ENCODE data around the gene ZNF264. TPM values are rescaled to one million over a fixed set of nuclear protein-coding genes. Genes with fewer than 3 reads are reported as not detected.
A peak's percentile ranks its signal among the peaks of the same experiment; 100 is the strongest.

ZNF264 gene
- polyA plus RNA-seq, 6 donors from 2014 or later: 6.9 to 25.2 (median 22.2) TPM

DNA sequence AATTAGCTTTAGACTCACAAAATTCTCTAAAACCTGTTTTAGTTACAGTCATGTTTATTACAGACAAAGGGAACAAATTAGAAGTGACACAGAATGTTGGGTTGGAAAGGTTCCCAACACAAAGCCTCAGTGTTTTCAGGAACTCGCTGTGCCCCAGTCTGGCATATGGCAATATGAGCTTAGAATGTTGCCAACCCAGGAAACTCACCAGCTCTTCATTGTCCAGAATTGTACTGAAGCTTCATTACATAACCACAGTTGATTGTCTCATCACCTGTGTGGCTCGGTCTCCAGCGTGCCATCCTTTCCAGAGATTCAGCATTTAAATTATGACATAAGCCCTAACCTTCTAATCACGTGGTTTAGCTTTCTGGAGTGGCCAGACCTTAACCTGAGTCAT, 19.1 kb downstream of the ZNF264 start:
- H3K27me3 Mint-ChIP-seq: no peaks in the 10 kb centered on the region
- H3K4me1 Mint-ChIP-seq: peaks cover 7 to 8% (median 8%) of the 10 kb centered on the region in 3 donors
- H3K36me3 Mint-ChIP-seq: peaks cover 26 to 33% of the 10 kb centered on the region in 2 donors
- no peak overlapping the region for H3K4me3 Mint-ChIP-seq
- peak overlapping the region in 2 of 6 donors; percentile 14 to 33 for H3K27ac Mint-ChIP-seq
- DNase-seq (no peak), ATAC-seq (ENCODE audit: low read depth in 2 of 2) (no peak)
- H3K9me3 Mint-ChIP-seq: peaks cover 0 to 4% (median 0%) of the 10 kb centered on the region in 7 donors

DNA sequence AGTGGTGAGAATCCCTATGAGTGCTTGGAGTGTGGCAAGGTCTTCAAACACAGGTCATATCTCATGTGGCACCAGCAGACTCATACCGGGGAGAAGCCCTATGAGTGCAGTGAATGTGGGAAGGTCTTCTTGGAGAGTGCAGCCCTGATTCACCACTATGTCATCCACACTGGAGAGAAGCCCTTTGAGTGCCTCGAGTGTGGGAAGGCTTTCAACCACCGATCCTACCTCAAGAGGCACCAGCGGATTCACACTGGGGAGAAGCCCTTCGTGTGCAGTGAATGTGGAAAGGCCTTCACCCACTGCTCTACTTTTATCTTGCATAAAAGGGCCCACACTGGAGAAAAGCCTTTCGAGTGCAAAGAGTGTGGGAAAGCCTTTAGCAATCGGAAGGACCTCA, 20.8 kb downstream of the ZNF264 start:
- H3K4me1 Mint-ChIP-seq: peaks cover 5 to 15% (median 7%) of the 10 kb centered on the region in 3 donors
- no peaks in the 10 kb centered on the region for H3K27me3 Mint-ChIP-seq
- peaks cover 26 to 33% of the 10 kb centered on the region in 2 donors for H3K36me3 Mint-ChIP-seq
- H3K9me3 Mint-ChIP-seq: peaks cover 0 to 4% (median 0%) of the 10 kb centered on the region in 7 donors
- DNase-seq: no peak
- ATAC-seq (ENCODE audit: low read depth in 2 of 2): no peak
- no peak overlapping the region for H3K27ac Mint-ChIP-seq
- no peak overlapping the region for H3K4me3 Mint-ChIP-seq

GRCh38 chr19:57227502-57227901, 36.2 kb downstream of the ZNF264 start:
- no peak for ATAC-seq (ENCODE audit: low read depth in 2 of 2)

GRCh38 chr19:57231686-57232085, 40.4 kb downstream of the ZNF264 start:
- Mint-ChIP-seq H3K4me3 (no peak overlapping the region), H3K4me1 (peaks cover 7 to 13% (median 9%) of the 10 kb centered on the region in 3 donors), H3K27ac (no peak overlapping the region), H3K36me3 (no peaks in the 10 kb centered on the region), H3K27me3 (peaks cover 0 to 6% (median 0%) of the 10 kb centered on the region in 3 donors), H3K9me3 (peaks cover 0 to under 1% (median 0%) of the 10 kb centered on the region in 7 donors)
- DNase-seq (no peak), ATAC-seq (ENCODE audit: low read depth in 2 of 2) (no peak)

More at GRCh38 chr19:57227502-57227901, 36.2 kb downstream of the ZNF264 start:
- H3K27ac Mint-ChIP-seq: no peak overlapping the region
- peaks cover 0 to 6% (median 0%) of the 10 kb centered on the region in 3 donors for H3K27me3 Mint-ChIP-seq
- no peak for DNase-seq
- H3K4me3 Mint-ChIP-seq: no peak overlapping the region
- no peaks in the 10 kb centered on the region for H3K36me3 Mint-ChIP-seq
- peaks cover 5 to 11% (median 6%) of the 10 kb centered on the region in 3 donors for H3K4me1 Mint-ChIP-seq
- H3K9me3 Mint-ChIP-seq: peaks cover 0 to 1% (median 0%) of the 10 kb centered on the region in 7 donors

- H3K36me3 Mint-ChIP-seq: no peaks in the 10 kb centered on the region
- no peak for DNase-seq
- ATAC-seq (ENCODE audit: low read depth in 2 of 2): no peak
- peaks cover 0 to 6% (median 0%) of the 10 kb centered on the region in 3 donors for H3K27me3 Mint-ChIP-seq
- no peaks in the 10 kb centered on the region for H3K9me3 Mint-ChIP-seq
- H3K27ac Mint-ChIP-seq: peak overlapping the region in 3 of 6 donors; percentile 21 to 85 (median 57)
- peak overlapping the region in 2 of 8 donors; percentile 47 to 65 for H3K4me3 Mint-ChIP-seq
- peaks cover 7 to 13% (median 9%) of the 10 kb centered on the region in 3 donors for H3K4me1 Mint-ChIP-seq
Observed at GRCh38 chr19:57233207-57233606, 41.9 kb downstream of the ZNF264 start.

- peaks cover 6 to 10% of the 10 kb centered on the region in 2 donors for H3K36me3 Mint-ChIP-seq
Observed at GRCh38 chr19:57239982-57240310, 48.6 kb downstream of the ZNF264 start.

DNA sequence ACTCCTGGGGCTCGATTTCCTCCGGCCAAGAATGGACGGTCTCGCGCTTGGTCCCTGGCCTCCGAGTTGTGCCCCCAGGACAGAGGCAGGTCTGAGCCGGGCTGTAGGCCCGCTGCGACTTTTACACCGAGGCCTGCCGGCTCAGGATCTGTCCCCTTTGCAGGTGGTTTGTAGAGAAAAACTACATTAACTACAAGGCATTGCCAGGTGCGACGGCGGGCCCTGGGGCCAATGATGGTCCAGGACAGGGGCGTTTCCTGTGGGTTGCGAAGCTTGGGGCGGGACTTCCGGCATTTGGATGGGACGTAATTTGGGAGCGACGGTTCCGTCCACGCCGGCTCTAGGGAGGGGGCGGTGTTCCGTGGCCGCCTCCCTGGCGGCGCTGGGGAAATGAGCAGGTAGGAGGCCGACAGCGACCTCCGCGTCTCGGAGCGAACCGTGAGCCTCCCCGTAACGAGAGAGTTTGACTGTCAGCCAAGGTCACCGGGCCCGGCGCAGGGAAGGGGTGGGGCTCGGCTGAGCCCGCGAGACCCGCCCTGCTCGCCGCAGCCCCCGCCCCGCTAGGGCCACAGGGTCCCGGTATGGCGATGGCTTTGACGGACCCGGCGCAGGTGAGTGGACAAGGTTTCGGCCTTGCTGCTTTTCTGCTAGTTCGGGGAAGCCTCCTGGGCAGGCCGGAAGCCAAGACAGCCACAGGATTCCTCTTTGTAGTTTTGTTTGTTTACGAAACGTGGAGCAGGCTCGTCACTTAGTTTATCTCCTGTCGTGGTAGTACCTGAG, 49.2 kb downstream of the ZNF264 start, which contains the start of gene ZNF805:
Gene ZNF805 (plus strand): TSS at position 322 of the 780 bp plus-strand sequence. CDS start 260 bp downstream, at position 582.
- ATAC-seq (ENCODE audit: low read depth in 2 of 2): peak; percentile 92 to 94
- Mint-ChIP-seq H3K9me3 (peaks cover 0 to 3% (median 0%) of the 10 kb centered on the region in 7 donors), H3K4me1 (peaks cover 20 to 41% (median 32%) of the 10 kb centered on the region in 3 donors), H3K36me3 (peaks cover 8 to 12% of the 10 kb centered on the region in 2 donors), H3K27ac (peak within 1 kb of the TSS; percentile 76 to 99 (median 97)), H3K27me3 (no peaks in the 10 kb centered on the region), H3K4me3 (peak within 1 kb of the TSS; percentile 91 to 97 (median 95))
- peak; percentile 92 for DNase-seq

More at GRCh38 chr19:57239982-57240310, 48.6 kb downstream of the ZNF264 start:
- ATAC-seq (ENCODE audit: low read depth in 2 of 2) (peak; percentile 2 to 3), DNase-seq (no peak)
- peaks cover 20 to 38% (median 29%) of the 10 kb centered on the region in 3 donors for H3K4me1 Mint-ChIP-seq
- peak overlapping the region; percentile 91 to 97 (median 95) for H3K4me3 Mint-ChIP-seq
- H3K27ac Mint-ChIP-seq: peak overlapping the region; percentile 70 to 99 (median 97)
- H3K9me3 Mint-ChIP-seq: peaks cover 0 to 3% (median 0%) of the 10 kb centered on the region in 7 donors
- H3K27me3 Mint-ChIP-seq: no peaks in the 10 kb centered on the region

GRCh38 chr19:57241176-57241575, 49.9 kb downstream of the ZNF264 start:
- H3K4me1 Mint-ChIP-seq: peaks cover 20 to 41% (median 32%) of the 10 kb centered on the region in 3 donors
- no peak for ATAC-seq (ENCODE audit: low read depth in 2 of 2)
- peaks cover 13 to 17% of the 10 kb centered on the region in 2 donors for H3K36me3 Mint-ChIP-seq

DNA sequence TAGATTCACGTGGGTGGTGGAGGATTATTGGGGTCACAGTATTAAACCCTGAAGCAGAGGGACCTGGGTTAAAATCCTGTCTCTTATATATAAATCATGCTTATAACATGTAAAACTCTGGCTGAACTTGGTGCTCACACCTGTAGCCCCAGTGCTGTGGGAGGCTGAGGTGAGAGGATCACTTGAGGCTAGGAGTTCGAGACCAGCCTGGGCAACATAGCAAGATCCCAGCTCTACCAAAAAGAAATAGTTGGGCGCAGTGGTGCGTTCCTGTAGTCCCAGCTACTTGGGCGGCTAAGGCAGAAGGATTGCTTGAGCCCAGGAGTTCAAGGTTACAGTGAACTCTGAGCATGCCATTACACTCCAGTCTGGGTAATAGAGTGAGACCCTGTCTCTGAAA, 51.5 kb downstream of the ZNF264 start:
- H3K4me1 Mint-ChIP-seq: peaks cover 20 to 41% (median 32%) of the 10 kb centered on the region in 3 donors

More at GRCh38 chr19:57241176-57241575, 49.9 kb downstream of the ZNF264 start:
- Mint-ChIP-seq H3K27me3 (no peaks in the 10 kb centered on the region), H3K4me3 (peak overlapping the region; percentile 91 to 97 (median 95)), H3K27ac (peak overlapping the region; percentile 76 to 99 (median 95)), H3K9me3 (peaks cover 0 to 3% (median 0%) of the 10 kb centered on the region in 7 donors)
- no peak for DNase-seq

GRCh38 chr19:57244513-57244912, 53.2 kb downstream of the ZNF264 start:
- ATAC-seq (ENCODE audit: low read depth in 2 of 2) (no peak), DNase-seq (no peak)
- Mint-ChIP-seq H3K4me3 (peak overlapping the region in 1 of 8 donors; percentile 30), H3K4me1 (peaks cover 20 to 41% (median 32%) of the 10 kb centered on the region in 3 donors), H3K27me3 (no peaks in the 10 kb centered on the region), H3K27ac (peak overlapping the region in 2 of 6 donors; percentile 14 to 86), H3K9me3 (peaks cover 0 to 3% (median 0%) of the 10 kb centered on the region in 7 donors), H3K36me3 (peaks cover 13 to 17% of the 10 kb centered on the region in 2 donors)

More for the DNA sequence above, 51.5 kb downstream of the ZNF264 start:
- Mint-ChIP-seq H3K36me3 (peaks cover 13 to 17% of the 10 kb centered on the region in 2 donors), H3K4me3 (peak overlapping the region in 2 of 8 donors; percentile 57 to 94), H3K27me3 (no peaks in the 10 kb centered on the region), H3K9me3 (peaks cover 0 to 3% (median 0%) of the 10 kb centered on the region in 7 donors), H3K27ac (peak overlapping the region in 2 of 6 donors; percentile 41 to 68)
- ATAC-seq (ENCODE audit: low read depth in 2 of 2) (no peak), DNase-seq (no peak)

GRCh38 chr19:57245066-57245465, 53.8 kb downstream of the ZNF264 start:
- peak overlapping the region in 1 of 8 donors; percentile 61 for H3K4me3 Mint-ChIP-seq
- ATAC-seq (ENCODE audit: low read depth in 2 of 2) (no peak), DNase-seq (no peak)
- H3K4me1 Mint-ChIP-seq: peaks cover 18 to 37% (median 33%) of the 10 kb centered on the region in 3 donors
- no peaks in the 10 kb centered on the region for H3K27me3 Mint-ChIP-seq
- peak overlapping the region in 4 of 6 donors; percentile 14 to 88 (median 76) for H3K27ac Mint-ChIP-seq
- H3K36me3 Mint-ChIP-seq: peaks cover 16 to 20% of the 10 kb centered on the region in 2 donors
- H3K9me3 Mint-ChIP-seq: peaks cover 0 to 2% (median 0%) of the 10 kb centered on the region in 7 donors

GRCh38 chr19:57245959-57246358, 54.7 kb downstream of the ZNF264 start:
- ATAC-seq (ENCODE audit: low read depth in 2 of 2): no peak
- peaks cover 24 to 26% of the 10 kb centered on the region in 2 donors for H3K36me3 Mint-ChIP-seq
- no peaks in the 10 kb centered on the region for H3K9me3 Mint-ChIP-seq
- no peak overlapping the region for H3K4me3 Mint-ChIP-seq
- peaks cover 19 to 33% (median 32%) of the 10 kb centered on the region in 3 donors for H3K4me1 Mint-ChIP-seq
- H3K27ac Mint-ChIP-seq: no peak overlapping the region
- no peak for DNase-seq
- H3K27me3 Mint-ChIP-seq: no peaks in the 10 kb centered on the region

GRCh38 chr19:57248646-57249045, 57.3 kb downstream of the ZNF264 start:
- H3K4me1 Mint-ChIP-seq: peaks cover 10 to 14% (median 12%) of the 10 kb centered on the region in 3 donors
- no peak for DNase-seq
- no peak overlapping the region for H3K27ac Mint-ChIP-seq
- no peak overlapping the region for H3K4me3 Mint-ChIP-seq
- H3K27me3 Mint-ChIP-seq: no peaks in the 10 kb centered on the region
- no peak for ATAC-seq (ENCODE audit: low read depth in 2 of 2)
- peaks cover 39 to 43% of the 10 kb centered on the region in 2 donors for H3K36me3 Mint-ChIP-seq
- no peaks in the 10 kb centered on the region for H3K9me3 Mint-ChIP-seq

Data from naive B cell (primary cell).